ENCODE measurements around the gene UFSP1. TPM values are rescaled to one million over a fixed set of nuclear protein-coding genes. Genes with fewer than 3 reads are reported as not detected.

UFSP1 gene
- total and polyA plus RNA-seq, 2 of the 13 experiments (the other 11 are each of a cell fraction or from before 2014, with no cell fraction given) = 0.65 to 3.3 TPM

- TF ChIP-seq ZFP90 (CRISPR knock-in tag; IDR thresholded peaks at IDR 0.05; ENCODE audit: borderline replicate concordance) (0 out of 2 replicates have a peak, but pooled peaks have one; percentile 21), ZNF318 (CRISPR knock-in tag; IDR thresholded peaks at IDR 0.05) (no peak), XBP1 (CRISPR knock-in tag; IDR thresholded peaks at IDR 0.05) (no peak), PREB (CRISPR knock-in tag; IDR thresholded peaks at IDR 0.05) (no peak), SMAD3 (CRISPR knock-in tag; IDR thresholded peaks at IDR 0.05) (no peak), ZNF766 (CRISPR knock-in tag; IDR thresholded peaks at IDR 0.05; ENCODE audit: borderline replicate concordance) (no peak), FUBP1 (CRISPR knock-in tag; IDR thresholded peaks at IDR 0.05; ENCODE audit: borderline replicate concordance) (no peak), CEBPB (IDR thresholded peaks at IDR 0.05; ENCODE audit: borderline replicate concordance, low read depth, low read length) (peak; percentile 31; the same call in 1 of the 2 replicates), GPBP1L1 (CRISPR knock-in tag; IDR thresholded peaks at IDR 0.05) (no peak), CBFB (CRISPR knock-in tag; IDR thresholded peaks at IDR 0.05) (no peak), TOPORS (CRISPR knock-in tag; IDR thresholded peaks at IDR 0.05) (no peak), ZNF607 (CRISPR knock-in tag; IDR thresholded peaks at IDR 0.05; ENCODE audit: borderline replicate concordance) (no peak), HOXA9 (CRISPR knock-in tag; IDR thresholded peaks at IDR 0.05; ENCODE audit: borderline replicate concordance) (no peak), TERF1 (CRISPR knock-in tag; IDR thresholded peaks at IDR 0.05) (no peak)
Measured at GRCh38 chr7:100895956-100896731, 6.6 kb upstream of the UFSP1 start (continued).

Measured in HepG2 (cell line).